Measurements from ENCODE around the gene OVCA2.
A peak's percentile ranks its signal among the peaks of the same experiment; 100 is the strongest.

OVCA2 gene

DNA sequence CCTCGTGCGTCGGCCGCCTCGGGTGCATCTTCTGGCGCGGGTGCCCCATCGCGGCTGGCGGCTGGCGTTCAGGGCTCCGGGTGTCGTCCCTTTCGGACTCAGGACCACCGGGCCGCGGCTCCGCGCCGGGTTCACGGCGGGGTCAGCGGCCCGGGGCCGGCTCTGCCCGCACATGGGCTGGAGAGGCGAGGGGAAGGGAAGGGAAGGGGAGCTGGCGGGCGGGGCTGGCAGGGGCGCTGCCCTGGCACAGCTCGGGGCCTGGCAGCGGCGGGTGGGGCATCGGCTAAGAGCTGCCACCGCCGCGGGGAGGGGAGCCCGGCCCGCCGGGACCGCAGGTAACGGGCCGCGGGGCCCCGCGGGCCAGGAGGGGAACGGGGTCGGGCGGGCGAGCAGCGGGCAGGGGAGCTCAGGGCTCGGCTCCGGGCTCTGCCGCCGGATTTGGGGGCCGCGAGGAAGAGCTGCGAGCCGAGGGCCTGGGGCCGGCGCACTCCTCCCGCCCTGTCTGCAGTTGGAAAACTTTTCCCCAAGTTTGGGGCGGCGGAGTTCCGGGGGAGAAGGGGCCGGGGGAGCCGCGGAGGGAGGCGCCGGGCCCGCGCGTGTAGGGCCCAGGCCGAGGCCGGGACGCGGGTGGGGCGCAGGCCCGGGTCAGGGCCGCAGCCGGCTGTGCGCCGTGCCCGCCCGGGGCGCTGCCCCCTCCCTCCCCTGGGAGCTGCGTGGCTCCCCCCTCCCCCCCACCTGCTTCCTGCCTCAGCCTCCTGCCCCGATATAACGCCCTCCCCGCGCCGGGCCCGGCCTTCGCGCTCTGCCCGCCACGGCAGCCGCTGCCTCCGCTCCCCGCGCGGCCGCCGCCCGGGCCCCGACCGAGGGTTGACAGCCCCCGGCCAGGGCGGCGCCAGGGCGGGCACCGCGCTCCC, 13.7 kb downstream of the OVCA2 start:
- H3K9ac ChIP-seq (ENCODE audit: low read length): peak overlapping the region; percentile 34; the same call in 1 of the 2 replicates
- H2AFZ ChIP-seq (ENCODE audit: low read length): no peak overlapping the region
- H3K4me3 ChIP-seq (ENCODE audit: low read depth, low read length, poor library complexity, severe bottlenecking): peak overlapping the region; percentile 67
- no peak overlapping the region for H3K27ac ChIP-seq (ENCODE audit: low read depth, low read length, poor library complexity, severe bottlenecking)
- H3K9me2 ChIP-seq (ENCODE audit: low read depth, low read length): no peaks in the 10 kb centered on the region
- H3K4me2 ChIP-seq (ENCODE audit: low read length): peak overlapping the region; percentile 77
- H4K20me1 ChIP-seq (ENCODE audit: insufficient read depth, low read length): no peaks in the 10 kb centered on the region
- H3K4me1 ChIP-seq (ENCODE audit: insufficient read depth, low read length, severe bottlenecking): peaks cover 51% of the 10 kb centered on the region
- TF ChIP-seq EZH2 (IDR thresholded peaks at IDR 0.05; ENCODE audit: borderline replicate concordance, low read length): no peak
- TF ChIP-seq CTCF (IDR thresholded peaks at IDR 0.05; ENCODE audit: low read length): no peak
- no peaks in the 10 kb centered on the region for H3F3A ChIP-seq (ENCODE audit: insufficient read depth, low read length)
- H3K27me3 ChIP-seq (ENCODE audit: insufficient read depth, low read length): no peaks in the 10 kb centered on the region
- H3K79me2 ChIP-seq (ENCODE audit: insufficient read depth, low read length): no peaks in the 10 kb centered on the region
- no peaks in the 10 kb centered on the region; the same call in 1 of the 2 replicates for H3K36me3 ChIP-seq (ENCODE audit: insufficient read depth, low read length)
- no peaks in the 10 kb centered on the region for H3K9me3 ChIP-seq (ENCODE audit: low read length)

GRCh38 chr17:2056206-2057174, 14.7 kb downstream of the OVCA2 start:
- no peak overlapping the region; the same call in 1 of the 2 replicates for H3K9ac ChIP-seq (ENCODE audit: low read length)
- peak overlapping the region; percentile 41 for H3K4me3 ChIP-seq (ENCODE audit: low read depth, low read length, poor library complexity, severe bottlenecking)
- no peaks in the 10 kb centered on the region for H3K9me3 ChIP-seq (ENCODE audit: low read length)
- no peaks in the 10 kb centered on the region for H3K79me2 ChIP-seq (ENCODE audit: insufficient read depth, low read length)
- peak overlapping the region; percentile 57 for H3K4me2 ChIP-seq (ENCODE audit: low read length)
- peaks cover 45% of the 10 kb centered on the region for H3K4me1 ChIP-seq (ENCODE audit: insufficient read depth, low read length, severe bottlenecking)
- no peak overlapping the region for H2AFZ ChIP-seq (ENCODE audit: low read length)
- H3K27me3 ChIP-seq (ENCODE audit: insufficient read depth, low read length): no peaks in the 10 kb centered on the region
- TF ChIP-seq EZH2 (IDR thresholded peaks at IDR 0.05; ENCODE audit: borderline replicate concordance, low read length): no peak
- TF ChIP-seq CTCF (IDR thresholded peaks at IDR 0.05; ENCODE audit: low read length): no peak; the same call in 1 of the 2 replicates
- H3K27ac ChIP-seq (ENCODE audit: low read depth, low read length, poor library complexity, severe bottlenecking): no peak overlapping the region
- H3K9me2 ChIP-seq (ENCODE audit: low read depth, low read length): no peaks in the 10 kb centered on the region
- H3K36me3 ChIP-seq (ENCODE audit: insufficient read depth, low read length): peaks cover 3% of the 10 kb centered on the region; the same call in 1 of the 2 replicates
- no peaks in the 10 kb centered on the region for H3F3A ChIP-seq (ENCODE audit: insufficient read depth, low read length)
- no peaks in the 10 kb centered on the region for H4K20me1 ChIP-seq (ENCODE audit: insufficient read depth, low read length)

DNA sequence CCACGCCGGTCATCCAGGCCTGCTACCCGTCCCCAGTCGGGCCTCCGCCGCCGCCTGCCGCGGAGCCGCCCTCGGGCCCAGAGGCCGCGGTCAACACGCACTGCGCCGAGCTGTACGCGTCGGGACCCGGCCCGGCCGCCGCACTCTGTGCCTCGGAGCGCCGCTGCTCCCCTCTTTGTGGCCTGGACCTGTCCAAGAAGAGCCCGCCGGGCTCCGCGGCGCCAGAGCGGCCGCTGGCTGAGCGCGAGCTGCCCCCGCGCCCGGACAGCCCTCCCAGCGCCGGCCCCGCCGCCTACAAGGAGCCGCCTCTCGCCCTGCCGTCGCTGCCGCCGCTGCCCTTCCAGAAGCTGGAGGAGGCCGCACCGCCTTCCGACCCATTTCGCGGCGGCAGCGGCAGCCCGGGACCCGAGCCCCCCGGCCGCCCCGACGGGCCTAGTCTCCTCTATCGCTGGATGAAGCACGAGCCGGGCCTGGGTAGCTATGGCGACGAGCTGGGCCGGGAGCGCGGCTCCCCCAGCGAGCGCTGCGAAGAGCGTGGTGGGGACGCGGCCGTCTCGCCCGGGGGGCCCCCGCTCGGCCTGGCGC, 15.4 kb downstream of the OVCA2 start:
- Histone ChIP-seq H3K27ac (ENCODE audit: low read depth, low read length, poor library complexity, severe bottlenecking) (no peak overlapping the region), H3K4me3 (ENCODE audit: low read depth, low read length, poor library complexity, severe bottlenecking) (no peak overlapping the region), H3K4me1 (ENCODE audit: insufficient read depth, low read length, severe bottlenecking) (peaks cover 45% of the 10 kb centered on the region), H3K9me3 (ENCODE audit: low read length) (no peaks in the 10 kb centered on the region), H3K9ac (ENCODE audit: low read length) (no peak overlapping the region), H4K20me1 (ENCODE audit: insufficient read depth, low read length) (no peaks in the 10 kb centered on the region), H3K4me2 (ENCODE audit: low read length) (no peak overlapping the region), H3K27me3 (ENCODE audit: insufficient read depth, low read length) (no peaks in the 10 kb centered on the region), H3K9me2 (ENCODE audit: low read depth, low read length) (no peaks in the 10 kb centered on the region), H3K79me2 (ENCODE audit: insufficient read depth, low read length) (no peaks in the 10 kb centered on the region), H2AFZ (ENCODE audit: low read length) (no peak overlapping the region), H3K36me3 (ENCODE audit: insufficient read depth, low read length) (peaks cover 4% of the 10 kb centered on the region; the same call in 1 of the 2 replicates), H3F3A (ENCODE audit: insufficient read depth, low read length) (no peaks in the 10 kb centered on the region)
- no peak for TF ChIP-seq EZH2 (IDR thresholded peaks at IDR 0.05; ENCODE audit: borderline replicate concordance, low read length)
- no peak for TF ChIP-seq CTCF (IDR thresholded peaks at IDR 0.05; ENCODE audit: low read length)

Data from OCI-LY1 (cell line).